Neuronal stem cell (in vitro differentiated cells): ENCODE data around the gene RPL36AL.

Experiments used
- DNase-seq: peaks from one replicate; pipeline ENCODE4 v3.0.0-alpha.2; 2013; ENCODE audit warnings: low spot score
- H2AFZ ChIP-seq: one replicate; pipeline ENCODE4 v1.6.1; 2013; ENCODE audit warnings: mild to moderate bottlenecking, low read length, inconsistent platforms
- H2AK5ac ChIP-seq: 2 replicates; pipeline ENCODE4 v1.6.1; 2013; ENCODE audit warnings: low read depth, mild to moderate bottlenecking, inconsistent platforms, low read length, moderate library complexity, mixed read lengths
- H2BK120ac ChIP-seq: 2 replicates; pipeline ENCODE4 v1.6.1; 2013; ENCODE audit warnings: low read depth, mild to moderate bottlenecking, inconsistent platforms, low read length, moderate library complexity, mixed read lengths
- H2BK12ac ChIP-seq: one replicate; pipeline ENCODE4 v1.6.1; 2013; ENCODE audit warnings: low read length, inconsistent platforms
- H2BK15ac ChIP-seq: 2 replicates; pipeline ENCODE4 v1.6.1; 2013; ENCODE audit warnings: mild to moderate bottlenecking, low read length, inconsistent platforms, mixed read lengths
- H2BK5ac ChIP-seq: one replicate; pipeline ENCODE4 v1.6.1; 2013; ENCODE audit warnings: inconsistent platforms, mild to moderate bottlenecking, low read length, moderate library complexity
- H3K14ac ChIP-seq: one replicate; pipeline ENCODE4 v1.6.1; 2013; ENCODE audit warnings: low read length, inconsistent platforms
- H3K18ac ChIP-seq: 2 replicates; pipeline ENCODE4 v1.6.1; 2013; ENCODE audit warnings: low read length, inconsistent platforms
- H3K23ac ChIP-seq: 2 replicates; pipeline ENCODE4 v1.6.1; 2013; ENCODE audit warnings: low read depth, mild to moderate bottlenecking, mixed read lengths, low read length, inconsistent platforms; ENCODE audit not compliant: poor library complexity
- H3K27ac ChIP-seq: replicated peaks from 3 replicates; pipeline ENCODE4 v1.5.1; 2013; ENCODE audit warnings: low read length, inconsistent platforms
- H3K27me3 ChIP-seq, 3 experiments: 2 replicates each; pipeline ENCODE4 v1.6.1; 2013; ENCODE audit warnings: low read length in 3 of 3, mild to moderate bottlenecking in 2 of 3, inconsistent platforms in 1 of 3, low read depth in 1 of 3, mixed read lengths in 1 of 3, moderate library complexity in 1 of 3; ENCODE audit not compliant: control insufficient read depth in 3 of 3, insufficient read depth in 3 of 3
- H3K36me3 ChIP-seq, 2 donors: replicated peaks in 1 of 2; 2 replicates each; pipeline ENCODE4 v1.6.1; 2013; ENCODE audit warnings: low read length in 2 of 2; ENCODE audit not compliant: control insufficient read depth in 2 of 2, insufficient read depth in 2 of 2
- H3K4ac ChIP-seq: 2 replicates; pipeline ENCODE4 v1.6.1; 2013; ENCODE audit warnings: inconsistent platforms, mild to moderate bottlenecking, low read length, moderate library complexity
- H3K4me1 ChIP-seq, 2 donors: 1 replicate in 1 of 2; 2 replicates in 1 of 2; pipeline ENCODE4 v1.6.1; 2013; ENCODE audit warnings: low read length in 2 of 2, low read depth in 1 of 2; ENCODE audit not compliant: control insufficient read depth in 2 of 2, insufficient read depth in 1 of 2
- H3K4me2 ChIP-seq: one replicate; pipeline ENCODE4 v1.6.1; 2013; ENCODE audit warnings: mild to moderate bottlenecking, low read length, inconsistent platforms; ENCODE audit not compliant: insufficient read depth, poor library complexity, severe bottlenecking
- H3K4me3 ChIP-seq, 2 donors: 2 replicates each; pipeline ENCODE4 v1.5.1; 2013; ENCODE audit warnings: low read length in 2 of 2, mild to moderate bottlenecking in 2 of 2, inconsistent platforms in 1 of 2, moderate library complexity in 1 of 2
- H3K79me1 ChIP-seq: one replicate; pipeline ENCODE4 v1.6.1; 2013; ENCODE audit warnings: low read depth, mild to moderate bottlenecking, inconsistent platforms, low read length, moderate library complexity
- H3K9ac ChIP-seq: one replicate; pipeline ENCODE4 v1.6.1; 2013; ENCODE audit warnings: mild to moderate bottlenecking, low read depth, low read length, inconsistent platforms; ENCODE audit not compliant: poor library complexity
- H3K9me3 ChIP-seq, 2 donors: replicated peaks in 1 of 2; 2 replicates each; pipeline versions ENCODE3 to v1.6.1; 2013; ENCODE audit warnings: low read length in 2 of 2, mild to moderate bottlenecking in 2 of 2, inconsistent platforms in 1 of 2, low read depth in 1 of 2, mixed read lengths in 1 of 2, moderate library complexity in 1 of 2; ENCODE audit not compliant: control insufficient read depth in 2 of 2, insufficient read depth in 1 of 2
- H4K8ac ChIP-seq: one replicate; pipeline ENCODE4 v1.6.1; 2013; ENCODE audit warnings: low read depth, mild to moderate bottlenecking, inconsistent platforms, low read length, moderate library complexity
- H4K91ac ChIP-seq: one replicate; pipeline ENCODE4 v1.6.1; 2013; ENCODE audit warnings: low read length, low read depth, mild to moderate bottlenecking, inconsistent platforms; ENCODE audit not compliant: poor library complexity
- WGBS, 2 donors: extraction: QIAGEN DNeasy Blood & Tissue Kit; methylation state at CpG; one replicate each; pipeline ENCODE4 v1.1.7; 2013; ENCODE audit warnings: missing lambda C conversion rate in 2 of 2, mixed read lengths in 1 of 2; ENCODE audit not compliant: insufficient read length in 2 of 2, insufficient replicate concordance in 1 of 2; ENCODE audit errors: extremely low coverage in 2 of 2; 5-methylcytosine and 5-hydroxymethylcytosine counted together

Gene RPL36AL

GRCh38 chr14:49598189-49598484 is 22.3 kb downstream of the RPL36AL start:
- Histone ChIP-seq H3K4me3 (peak overlapping the region; percentile 96), H3K23ac (peak overlapping the region; percentile 80), H3K36me3 (peaks cover 2 to 24% of the 10 kb centered on the region in 2 donors), H2AK5ac (no peak overlapping the region), H3K9ac (peak overlapping the region; percentile 93), H4K8ac (no peak overlapping the region), H3K4ac (no peak overlapping the region), H3K4me1 (no peaks in the 10 kb centered on the region), H3K4me2 (peak overlapping the region; percentile 85), H3K79me1 (peaks cover 2% of the 10 kb centered on the region), H2BK12ac (peak overlapping the region; percentile 4), H3K14ac (peak overlapping the region; percentile 89), H2BK5ac (peak overlapping the region; percentile 95), H2AFZ (peak overlapping the region; percentile 98), H3K9me3 (no peaks in the 10 kb centered on the region), H2BK120ac (peak overlapping the region; percentile 91), H3K27ac (peak overlapping the region; percentile 88), H4K91ac (no peak overlapping the region), H3K18ac (peak overlapping the region; percentile 99), H2BK15ac (peak overlapping the region; percentile 84), H3K27me3 (no peaks in the 10 kb centered on the region)
- WGBS, 2 donors, result no CpG with 5 or more reads among the region's 15 CpGs
- DNase-seq, result no peak

GRCh38 chr14:49594347-49595091 is 25.9 kb downstream of the RPL36AL start:
- Histone ChIP-seq H3K4ac (no peak overlapping the region), H3K36me3 (no peaks in the 10 kb centered on the region), H3K18ac (no peak overlapping the region), H3K9me3 (no peaks in the 10 kb centered on the region), H2BK5ac (no peak overlapping the region), H2BK12ac (no peak overlapping the region), H3K23ac (no peak overlapping the region), H3K27ac (no peak overlapping the region), H3K4me3 (no peak overlapping the region), H3K9ac (no peak overlapping the region), H3K79me1 (peaks cover 2% of the 10 kb centered on the region), H2AFZ (no peak overlapping the region), H3K4me1 (no peaks in the 10 kb centered on the region), H2BK120ac (no peak overlapping the region), H3K4me2 (no peak overlapping the region), H3K14ac (no peak overlapping the region), H2BK15ac (no peak overlapping the region), H4K8ac (no peak overlapping the region), H4K91ac (no peak overlapping the region), H2AK5ac (no peak overlapping the region), H3K27me3 (no peaks in the 10 kb centered on the region)
- WGBS, 2 donors, result no CpG with 5 or more reads among the region's 4 CpGs
- DNase-seq, result no peak

DNA sequence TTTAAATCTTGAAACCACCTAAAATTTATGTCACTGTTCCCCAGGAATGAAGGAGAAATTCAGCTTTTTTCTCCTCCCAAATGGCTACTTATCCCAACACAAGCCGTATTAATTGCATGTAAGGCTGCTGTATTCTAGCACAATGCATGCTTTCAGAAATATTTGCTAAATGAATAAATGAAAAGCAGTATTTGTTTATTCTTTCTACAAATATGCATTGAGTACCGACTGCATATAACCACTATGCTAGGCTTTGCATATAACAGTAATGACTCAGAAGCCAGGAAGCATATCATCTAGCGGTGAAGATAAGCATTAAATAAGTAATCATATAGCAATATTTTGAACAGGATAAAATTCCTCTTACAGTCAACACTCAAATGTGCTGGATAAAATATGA is 27.4 kb downstream of the RPL36AL start:
- Histone ChIP-seq H3K4me3 (no peak overlapping the region), H3K4ac (no peak overlapping the region), H2AK5ac (no peak overlapping the region), H2BK5ac (no peak overlapping the region), H3K36me3 (no peaks in the 10 kb centered on the region), H4K91ac (no peak overlapping the region), H2BK15ac (no peak overlapping the region), H2AFZ (no peak overlapping the region), H2BK12ac (no peak overlapping the region), H3K9ac (no peak overlapping the region), H3K4me2 (no peak overlapping the region), H4K8ac (no peak overlapping the region), H2BK120ac (no peak overlapping the region), H3K23ac (no peak overlapping the region), H3K18ac (no peak overlapping the region), H3K27me3 (no peaks in the 10 kb centered on the region), H3K27ac (no peak overlapping the region), H3K4me1 (no peaks in the 10 kb centered on the region), H3K79me1 (no peaks in the 10 kb centered on the region), H3K14ac (no peak overlapping the region), H3K9me3 (no peaks in the 10 kb centered on the region)
- no CpG with 5 or more reads among the region's 3 CpGs for WGBS, 2 donors
- no peak for DNase-seq

- H3K14ac ChIP-seq, result no peak overlapping the region
- no peaks in the 10 kb centered on the region for H3K79me1 ChIP-seq
- H3K4ac ChIP-seq, result no peak overlapping the region
- no peak overlapping the region for H2BK12ac ChIP-seq
- no peak overlapping the region for H3K9ac ChIP-seq
- H3K18ac ChIP-seq, result no peak overlapping the region
- no peak overlapping the region for H2BK120ac ChIP-seq
- H3K36me3 ChIP-seq, result peaks cover under 1 to 8% of the 10 kb centered on the region in 2 donors
- H2BK5ac ChIP-seq, result no peak overlapping the region
- no CpG with 5 or more reads among the region's 3 CpGs for WGBS, 2 donors
- no peak overlapping the region for H2AK5ac ChIP-seq
- H3K4me2 ChIP-seq, result no peak overlapping the region
- no peak overlapping the region for H4K8ac ChIP-seq
- H3K9me3 ChIP-seq, result no peaks in the 10 kb centered on the region
- H3K4me1 ChIP-seq, result peaks cover 0 to 5% of the 10 kb centered on the region in 2 donors
- no peaks in the 10 kb centered on the region for H3K27me3 ChIP-seq
- H4K91ac ChIP-seq, result no peak overlapping the region
- H3K23ac ChIP-seq, result no peak overlapping the region
- H2AFZ ChIP-seq, result no peak overlapping the region
- DNase-seq, result no peak
- no peak overlapping the region for H3K4me3 ChIP-seq
- no peak overlapping the region for H2BK15ac ChIP-seq
- H3K27ac ChIP-seq, result no peak overlapping the region
These were observed 31.0 kb downstream of the RPL36AL start for GRCh38 chr14:49589387-49589786.
